Liver (tissue), 9 donors: ENCODE measurements around the gene AKAP10. TPM values are rescaled to one million over a fixed set of nuclear protein-coding genes. Genes with fewer than 3 reads are reported as not detected.

ENCODE experiments used
- DNase-seq: peaks from one replicate; pipeline ENCODE4 v3.0.0-alpha.2; 2017; ENCODE audit warnings: low spot score
- H3K27ac ChIP-seq, 2 donors: one replicate each; pipeline ENCODE4 v1.7.0; 2013; ENCODE audit warnings: inconsistent platforms in 2 of 2, low read length in 2 of 2, control low read depth in 1 of 2, low read depth in 1 of 2, mild to moderate bottlenecking in 1 of 2
- H3K27me3 ChIP-seq, 4 donors: one replicate each; pipeline versions ENCODE4 v1.6.1 to v1.7.0; 2013; ENCODE audit warnings: low read length in 3 of 4, inconsistent platforms in 1 of 4, mild to moderate bottlenecking in 1 of 4, moderate library complexity in 1 of 4; ENCODE audit not compliant: control insufficient read depth in 4 of 4, insufficient read depth in 4 of 4
- H3K36me3 ChIP-seq, 4 donors: one replicate each; pipeline versions ENCODE4 v1.6.1 to v1.7.0; 2013; ENCODE audit warnings: low read length in 3 of 4, mild to moderate bottlenecking in 3 of 4, low read depth in 1 of 4, moderate library complexity in 1 of 4; ENCODE audit not compliant: control insufficient read depth in 4 of 4, insufficient read depth in 3 of 4
- H3K4me1 ChIP-seq, 4 donors: one replicate each; pipeline versions ENCODE4 v1.6.1 to v1.7.0; 2013; ENCODE audit warnings: low read length in 3 of 4, mild to moderate bottlenecking in 3 of 4, moderate library complexity in 1 of 4; ENCODE audit not compliant: control insufficient read depth in 4 of 4, insufficient read depth in 4 of 4
- H3K4me3 ChIP-seq, 3 donors: one replicate each; pipeline versions ENCODE4 v1.6.1 to v1.7.0; 2013; ENCODE audit warnings: low read length in 3 of 3, control low read depth in 1 of 3, low read depth in 1 of 3, mild to moderate bottlenecking in 1 of 3
- H3K9ac ChIP-seq, 2 donors: one replicate each; pipeline ENCODE4 v1.7.0; 2013; ENCODE audit warnings: low read length in 2 of 2, mild to moderate bottlenecking in 2 of 2, moderate library complexity in 2 of 2, control low read depth in 1 of 2, low read depth in 1 of 2
- H3K9me3 ChIP-seq, 4 donors: one replicate each; pipeline versions ENCODE4 v1.6.1 to v1.7.0; 2013; ENCODE audit warnings: low read length in 3 of 4; ENCODE audit not compliant: control insufficient read depth in 4 of 4
- ATF3 ChIP-seq: IDR thresholded peaks from 2 replicates; pipeline ENCODE4 v1.6.1; 2016; ENCODE audit warnings: antibody characterized with exemption
- CTCF ChIP-seq: fragments of 150-350 bp; IDR thresholded peaks from 2 replicates; pipeline ENCODE4 v1.5.1; 2017; ENCODE audit warnings: improper control_type of control experiment, low read depth, low read length; ENCODE audit not compliant: missing input control
- EGR1 ChIP-seq, 2 donors: IDR thresholded peaks; 2 replicates each; pipeline ENCODE4 v1.6.1; 2016 to 2018; ENCODE audit warnings: antibody characterized with exemption in 2 of 2, low read depth in 2 of 2
- FOXA1 ChIP-seq: IDR thresholded peaks from 2 replicates; pipeline ENCODE4 v1.6.1; 2016; ENCODE audit warnings: antibody characterized with exemption
- GABPA ChIP-seq, 2 donors: IDR thresholded peaks in 1 of 2; conservative IDR thresholded peaks in 1 of 2; 2 replicates each; pipeline ENCODE4 v1.6.1; 2016; ENCODE audit warnings: antibody characterized with exemption in 2 of 2, mild to moderate bottlenecking in 1 of 2, moderate library complexity in 1 of 2
- JUND ChIP-seq, 2 donors: IDR thresholded peaks; 2 replicates each; pipeline ENCODE4 v1.6.1; 2016; ENCODE audit warnings: antibody characterized with exemption in 2 of 2
- NR2F2 ChIP-seq: IDR thresholded peaks from 2 replicates; pipeline ENCODE4 v1.6.1; 2016; ENCODE audit warnings: antibody characterized with exemption
- RAD21 ChIP-seq, 2 donors: IDR thresholded peaks; 2 replicates each; pipeline ENCODE4 v1.6.1; 2016; ENCODE audit warnings: antibody characterized with exemption in 2 of 2, mild to moderate bottlenecking in 2 of 2
- REST ChIP-seq: IDR thresholded peaks from 2 replicates; pipeline ENCODE4 v1.6.1; 2016; ENCODE audit warnings: antibody characterized with exemption, mild to moderate bottlenecking
- RXRA ChIP-seq, 2 donors: IDR thresholded peaks; 2 replicates each; pipeline ENCODE4 v1.6.1; 2017 to 2018; ENCODE audit warnings: antibody characterized with exemption in 2 of 2, mild to moderate bottlenecking in 1 of 2
- SP1 ChIP-seq: IDR thresholded peaks from 2 replicates; pipeline ENCODE4 v1.6.1; 2018; ENCODE audit warnings: antibody characterized with exemption, mild to moderate bottlenecking
- YY1 ChIP-seq: IDR thresholded peaks from 2 replicates; pipeline ENCODE4 v1.6.1; 2016; ENCODE audit warnings: antibody characterized with exemption, mild to moderate bottlenecking
- WGBS: extraction: QIAGEN DNeasy Blood & Tissue Kit; methylation state at CpG from one replicate; pipeline ENCODE4 v1.1.7; 2013; 5-methylcytosine and 5-hydroxymethylcytosine counted together
- polyA plus RNA-seq, 2 donors: library from polyadenylated mRNA; stranded (reverse) in 1 of 2; unstranded in 1 of 2; fragments of 200-250 nt in 1 of 2; fragments of >200 nt in 1 of 2; fragmentation: Nextera tagmentation in 1 of 2; extraction: Ambion mirVana in 1 of 2; gene quantifications; one replicate each; pipeline versions ENCODE4 v1.2.1 to v1.2.3, GENCODE V29; 2013 to 2015
- total RNA-seq, 2 donors: library from RNA; depleted of rRNA; stranded (reverse); fragments of >200 nt; gene quantifications; one replicate each; pipeline ENCODE4 v1.2.3, GENCODE V29; 2014
- TF ChIP-seq, protein P1 (sequence below): IDR thresholded peaks from 2 replicates; pipeline ENCODE4 v1.6.1; 2016; ENCODE audit warnings: antibody characterized with exemption
- TF ChIP-seq, protein P2 (sequence below): IDR thresholded peaks from 2 replicates; pipeline ENCODE4 v1.6.1; 2016; ENCODE audit warnings: antibody characterized with exemption
- donor health status: healthy.
- donor health status: healthy.
- donor health status: healthy.
- donor health status: healthy.
- donor health status: healthy.

Gene AKAP10
- total and polyA plus RNA-seq, 4 donors = 4.2 to 16.3 (median 10.1) TPM

GRCh38 chr17:19978209-19978802, 678 bp upstream of the AKAP10 start (continued):
- TF ChIP-seq, protein P1, sequence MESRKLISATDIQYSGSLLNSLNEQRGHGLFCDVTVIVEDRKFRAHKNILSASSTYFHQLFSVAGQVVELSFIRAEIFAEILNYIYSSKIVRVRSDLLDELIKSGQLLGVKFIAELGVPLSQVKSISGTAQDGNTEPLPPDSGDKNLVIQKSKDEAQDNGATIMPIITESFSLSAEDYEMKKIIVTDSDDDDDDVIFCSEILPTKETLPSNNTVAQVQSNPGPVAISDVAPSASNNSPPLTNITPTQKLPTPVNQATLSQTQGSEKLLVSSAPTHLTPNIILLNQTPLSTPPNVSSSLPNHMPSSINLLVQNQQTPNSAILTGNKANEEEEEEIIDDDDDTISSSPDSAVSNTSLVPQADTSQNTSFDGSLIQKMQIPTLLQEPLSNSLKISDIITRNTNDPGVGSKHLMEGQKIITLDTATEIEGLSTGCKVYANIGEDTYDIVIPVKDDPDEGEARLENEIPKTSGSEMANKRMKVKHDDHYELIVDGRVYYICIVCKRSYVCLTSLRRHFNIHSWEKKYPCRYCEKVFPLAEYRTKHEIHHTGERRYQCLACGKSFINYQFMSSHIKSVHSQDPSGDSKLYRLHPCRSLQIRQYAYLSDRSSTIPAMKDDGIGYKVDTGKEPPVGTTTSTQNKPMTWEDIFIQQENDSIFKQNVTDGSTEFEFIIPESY = no peak
- TF ChIP-seq, protein P2, sequence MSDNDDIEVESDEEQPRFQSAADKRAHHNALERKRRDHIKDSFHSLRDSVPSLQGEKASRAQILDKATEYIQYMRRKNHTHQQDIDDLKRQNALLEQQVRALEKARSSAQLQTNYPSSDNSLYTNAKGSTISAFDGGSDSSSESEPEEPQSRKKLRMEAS = no peak
- TF ChIP-seq SP1 (no peak), CTCF (no peak)

GRCh38 chr17:19975601-19976000, 2.0 kb downstream of the AKAP10 start:
- peaks cover 7 to 19% (median 13%) of the 10 kb centered on the region in 4 donors for H3K4me1 ChIP-seq
- H3K9me3 ChIP-seq = no peaks in the 10 kb centered on the region
- no peak overlapping the region for H3K9ac ChIP-seq
- H3K27ac ChIP-seq = no peak overlapping the region
- no peak for TF ChIP-seq REST
- no peak for TF ChIP-seq JUND (IDR thresholded peaks at IDR 0.05)
- no peak for TF ChIP-seq NR2F2
- TF ChIP-seq FOXA1 = no peak
- TF ChIP-seq RAD21 (IDR thresholded peaks at IDR 0.05) = no peak
- no peak for TF ChIP-seq YY1
- TF ChIP-seq, protein P2 = no peak
- DNase-seq = no peak
- no peak overlapping the region for H3K4me3 ChIP-seq
- peaks cover 0 to 1% (median 0%) of the 10 kb centered on the region in 4 donors for H3K36me3 ChIP-seq
- WGBS = 73% methylated on average over 3 of the region's 3 CpGs
- H3K27me3 ChIP-seq = no peaks in the 10 kb centered on the region

GRCh38 chr17:19973156-19973555, 4.5 kb downstream of the AKAP10 start:
- Histone ChIP-seq H3K4me3 (no peak overlapping the region), H3K9me3 (no peaks in the 10 kb centered on the region), H3K27me3 (no peaks in the 10 kb centered on the region), H3K4me1 (peaks cover 7 to 16% (median 10%) of the 10 kb centered on the region in 4 donors), H3K27ac (no peak overlapping the region), H3K9ac (no peak overlapping the region), H3K36me3 (peaks cover 2 to 7% (median 5%) of the 10 kb centered on the region in 4 donors)
- 85% methylated on average over 2 of the region's 2 CpGs for WGBS
- no peak for DNase-seq
- TF ChIP-seq EGR1 (IDR thresholded peaks at IDR 0.05; ENCODE audit: low read depth in 2 of 2) = no peak
- no peak for TF ChIP-seq ATF3
- no peak for TF ChIP-seq GABPA (IDR thresholded peaks at IDR 0.05 in 1 of 2, conservative IDR thresholded peaks at IDR 0.05 in 1 of 2)
- no peak for TF ChIP-seq RAD21 (IDR thresholded peaks at IDR 0.05)
- TF ChIP-seq RXRA (IDR thresholded peaks at IDR 0.05) = no peak
- no peak for TF ChIP-seq SP1
- no peak for TF ChIP-seq REST
- TF ChIP-seq, protein P1 = no peak
